Neuron (in vitro differentiated cells): ENCODE data around the gene ARHGEF5.
"Not testable (repeated sequence)": the region's sequence is repeated elsewhere in the genome, so short reads cannot be mapped to it uniquely, and the experiment has no call there.

Experiments
- H2AFZ ChIP-seq: one replicate; pipeline ENCODE4 v1.6.1; 2013; ENCODE audit warnings: low read depth, mild to moderate bottlenecking, inconsistent platforms, low read length, moderate library complexity
- H3K27me3 ChIP-seq: one replicate; pipeline ENCODE4 v1.6.1; 2013; ENCODE audit warnings: low read length; ENCODE audit not compliant: insufficient read depth
- H3K36me3 ChIP-seq: one replicate; pipeline ENCODE4 v1.6.1; 2013; ENCODE audit warnings: low read length; ENCODE audit not compliant: insufficient read depth
- H3K4me1 ChIP-seq: one replicate; pipeline ENCODE4 v1.6.1; 2013; ENCODE audit warnings: low read length; ENCODE audit not compliant: insufficient read depth
- H3K4me3 ChIP-seq: 2 replicates; pipeline ENCODE4 v1.5.1; 2013; ENCODE audit warnings: mild to moderate bottlenecking, low read length, moderate library complexity
- H3K9me3 ChIP-seq: one replicate; pipeline ENCODE4 v1.6.1; 2013; ENCODE audit warnings: low read length

Gene ARHGEF5

GRCh38 chr7:144351667-144352066 is 3.5 kb upstream of the ARHGEF5 start:
- not testable (repeated sequence) for H3K36me3 ChIP-seq, H3K4me1 ChIP-seq, H3K4me3 ChIP-seq, H2AFZ ChIP-seq, H3K9me3 ChIP-seq, H3K27me3 ChIP-seq

DNA sequence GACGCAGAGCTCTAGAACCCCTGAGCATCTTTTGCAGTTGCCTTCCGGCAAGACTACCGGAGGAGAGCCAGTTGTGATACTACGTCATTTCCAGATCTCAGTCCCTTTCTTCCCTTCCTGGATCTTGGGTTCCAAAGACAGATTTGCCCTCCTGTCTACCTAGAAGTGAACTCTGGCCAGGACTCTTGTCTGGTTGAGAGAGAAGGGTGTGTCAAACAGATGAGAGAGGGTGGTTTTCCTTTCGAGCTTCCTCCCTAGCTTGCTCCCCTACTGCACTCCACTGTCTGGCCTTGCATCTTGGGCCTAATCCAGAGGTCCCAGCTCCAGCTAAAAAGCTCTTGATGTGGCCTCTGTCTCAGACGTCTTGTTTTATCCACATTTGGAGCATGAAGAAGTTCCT is 983 bp downstream of the ARHGEF5 start:
- H3K27me3 ChIP-seq, H3K36me3 ChIP-seq, H3K9me3 ChIP-seq, H3K4me3 ChIP-seq, H3K4me1 ChIP-seq, H2AFZ ChIP-seq: not testable (repeated sequence)

- H3K9me3 ChIP-seq, H3K4me3 ChIP-seq, H3K36me3 ChIP-seq, H2AFZ ChIP-seq, H3K4me1 ChIP-seq, H3K27me3 ChIP-seq: not testable (repeated sequence)
Measured at GRCh38 chr7:144356860-144357259, 1.7 kb downstream of the ARHGEF5 start.

DNA sequence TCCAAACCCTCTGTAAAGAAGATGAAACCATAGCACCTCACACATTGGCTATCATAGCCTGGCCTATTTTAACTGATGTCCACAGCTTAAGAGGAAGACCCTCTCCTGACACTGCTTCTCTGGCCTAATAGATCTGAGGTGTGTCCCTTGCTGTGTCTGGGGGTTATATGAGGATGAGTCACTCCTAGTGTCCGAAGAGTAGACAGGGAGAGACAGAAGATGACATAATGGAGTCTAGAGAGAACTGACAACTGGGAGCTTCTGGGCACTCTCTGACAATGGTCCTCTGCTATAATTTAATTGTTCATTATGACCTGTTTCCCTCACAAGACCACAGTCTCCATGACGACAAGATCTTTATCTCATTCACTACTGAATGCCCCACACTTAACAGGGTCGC is 6.9 kb downstream of the ARHGEF5 start:
- not testable (repeated sequence) for H2AFZ ChIP-seq, H3K36me3 ChIP-seq, H3K27me3 ChIP-seq, H3K4me1 ChIP-seq, H3K4me3 ChIP-seq, H3K9me3 ChIP-seq

- H3K4me1 ChIP-seq, H2AFZ ChIP-seq, H3K27me3 ChIP-seq, H3K9me3 ChIP-seq, H3K36me3 ChIP-seq, H3K4me3 ChIP-seq: not testable (repeated sequence)
Measured at GRCh38 chr7:144365523-144365922, 10.3 kb downstream of the ARHGEF5 start.

GRCh38 chr7:144367250-144367649 is 12.0 kb downstream of the ARHGEF5 start:
- H3K4me3 ChIP-seq, H3K9me3 ChIP-seq, H3K4me1 ChIP-seq, H2AFZ ChIP-seq, H3K36me3 ChIP-seq, H3K27me3 ChIP-seq: not testable (repeated sequence)

GRCh38 chr7:144369221-144369620 is 14.0 kb downstream of the ARHGEF5 start:
- H2AFZ ChIP-seq, H3K4me1 ChIP-seq, H3K36me3 ChIP-seq, H3K4me3 ChIP-seq, H3K27me3 ChIP-seq, H3K9me3 ChIP-seq: not testable (repeated sequence)

DNA sequence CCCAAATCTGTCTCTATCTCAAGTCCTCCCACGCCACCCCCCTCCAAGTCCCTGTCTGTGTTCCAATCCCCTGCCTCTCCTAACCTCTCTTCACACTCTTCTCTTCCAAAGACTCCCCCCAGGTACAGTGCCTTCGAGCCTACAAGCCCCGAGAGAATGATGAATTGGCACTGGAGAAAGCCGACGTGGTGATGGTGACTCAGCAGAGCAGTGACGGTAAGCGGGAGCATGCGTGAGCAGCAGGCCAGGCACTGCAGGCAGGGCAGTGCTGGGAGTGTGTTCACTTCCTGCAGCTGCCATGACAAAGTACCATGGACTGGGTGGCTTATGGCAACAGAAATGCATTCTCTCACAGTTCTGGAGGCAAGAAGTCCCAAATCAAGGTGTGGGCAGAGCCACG is 23.4 kb downstream of the ARHGEF5 start:
- Histone ChIP-seq H3K4me3 (no peak overlapping the region), H3K36me3 (no peaks in the 10 kb centered on the region), H3K27me3 (no peaks in the 10 kb centered on the region), H3K9me3 (no peaks in the 10 kb centered on the region), H2AFZ (no peak overlapping the region), H3K4me1 (no peaks in the 10 kb centered on the region)

DNA sequence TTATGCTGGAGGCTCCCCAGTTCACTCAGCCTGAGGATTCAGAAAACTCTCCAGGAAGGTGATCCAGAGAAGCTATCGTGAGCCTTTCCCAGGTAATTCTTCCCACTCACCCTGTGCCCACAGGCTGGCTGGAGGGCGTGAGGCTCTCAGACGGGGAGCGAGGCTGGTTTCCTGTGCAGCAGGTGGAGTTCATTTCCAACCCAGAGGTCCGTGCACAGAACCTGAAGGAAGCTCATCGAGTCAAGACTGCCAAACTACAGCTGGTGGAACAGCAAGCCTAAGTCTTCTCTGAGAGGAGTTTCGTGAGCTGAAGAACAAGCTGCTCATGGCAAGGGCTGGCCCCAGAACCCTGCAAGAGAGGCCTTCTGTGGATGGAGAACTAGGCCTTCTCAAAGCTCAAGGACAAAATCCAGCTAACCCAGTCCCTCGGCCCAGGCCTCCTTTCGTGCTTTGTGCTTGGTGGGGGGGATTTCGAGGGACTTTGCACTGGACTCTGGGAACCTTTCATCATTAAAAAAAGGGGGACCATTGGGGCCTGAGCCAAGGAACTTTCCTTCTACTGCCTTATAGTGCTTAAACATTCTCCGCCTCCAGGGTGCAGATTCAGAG is 24.7 kb downstream of the ARHGEF5 start:
- H3K4me1 ChIP-seq: no peaks in the 10 kb centered on the region
- no peaks in the 10 kb centered on the region for H3K9me3 ChIP-seq
- no peak overlapping the region for H2AFZ ChIP-seq
- no peak overlapping the region for H3K4me3 ChIP-seq
- H3K36me3 ChIP-seq: no peaks in the 10 kb centered on the region
- H3K27me3 ChIP-seq: no peaks in the 10 kb centered on the region

- no peaks in the 10 kb centered on the region for H3K9me3 ChIP-seq
- H3K36me3 ChIP-seq: no peaks in the 10 kb centered on the region
- H2AFZ ChIP-seq: no peak overlapping the region
- no peaks in the 10 kb centered on the region for H3K4me1 ChIP-seq
- H3K4me3 ChIP-seq: no peak overlapping the region
- H3K27me3 ChIP-seq: no peaks in the 10 kb centered on the region
Measured at GRCh38 chr7:144384071-144384470, 28.9 kb downstream of the ARHGEF5 start.

- no peaks in the 10 kb centered on the region for H3K36me3 ChIP-seq
- no peaks in the 10 kb centered on the region for H3K27me3 ChIP-seq
- H3K4me1 ChIP-seq: no peaks in the 10 kb centered on the region
- H3K9me3 ChIP-seq: no peaks in the 10 kb centered on the region
- H3K4me3 ChIP-seq: no peak overlapping the region
- H2AFZ ChIP-seq: no peak overlapping the region
Measured at GRCh38 chr7:144384555-144385245, 29.5 kb downstream of the ARHGEF5 start.

GRCh38 chr7:144386741-144387140 is 31.5 kb downstream of the ARHGEF5 start:
- Histone ChIP-seq H2AFZ (no peak overlapping the region), H3K9me3 (no peaks in the 10 kb centered on the region), H3K4me1 (no peaks in the 10 kb centered on the region), H3K4me3 (no peak overlapping the region), H3K36me3 (no peaks in the 10 kb centered on the region), H3K27me3 (no peaks in the 10 kb centered on the region)

DNA sequence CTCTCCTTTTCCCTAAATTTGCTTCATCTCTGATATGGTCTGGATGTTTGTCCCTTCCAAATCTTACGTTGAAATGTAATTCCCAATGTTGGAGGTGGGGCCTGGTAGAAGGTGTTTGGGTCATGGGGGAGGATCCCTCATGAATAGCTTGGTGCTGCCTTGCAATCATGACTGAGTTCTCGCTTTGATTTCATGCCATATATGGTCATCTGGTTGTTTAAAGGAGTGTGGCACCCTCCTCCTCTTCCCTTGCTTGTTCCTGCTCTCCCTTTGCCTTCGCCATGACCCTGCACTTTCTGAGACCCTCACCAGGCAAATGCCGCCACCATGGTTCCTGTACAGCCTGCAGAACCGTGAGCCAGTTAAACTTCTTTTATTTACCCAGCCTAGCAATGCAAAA is 33.7 kb downstream of the ARHGEF5 start:
- Histone ChIP-seq H3K27me3 (no peaks in the 10 kb centered on the region), H3K4me1 (no peaks in the 10 kb centered on the region), H2AFZ (no peak overlapping the region), H3K36me3 (no peaks in the 10 kb centered on the region), H3K9me3 (no peaks in the 10 kb centered on the region), H3K4me3 (no peak overlapping the region)

GRCh38 chr7:144390481-144390880 is 35.3 kb downstream of the ARHGEF5 start:
- Histone ChIP-seq H3K9me3 (no peaks in the 10 kb centered on the region), H3K4me3 (no peak overlapping the region), H3K36me3 (no peaks in the 10 kb centered on the region), H3K27me3 (no peaks in the 10 kb centered on the region), H2AFZ (no peak overlapping the region), H3K4me1 (no peaks in the 10 kb centered on the region)
